DND-41 (cell line): ENCODE measurements around the gene MBTD1.
A peak's percentile ranks its signal among the peaks of the same experiment; 100 is the strongest.

Source experiments
- ATAC-seq: fragments of 200-7000 bp; cut with Tn5 transposase; 3 replicates; pipeline ENCODE4 v1.9.1; 2021; ENCODE audit warnings: low read depth; ENCODE audit not compliant: insufficient read depth
- DNase-seq: peaks from one replicate; pipeline ENCODE4 v3.0.0-alpha.2; 2020
- H2AFZ ChIP-seq: 2 replicates; pipeline ENCODE4 v1.6.0; 2012; ENCODE audit warnings: low read depth, low read length
- H3K27ac ChIP-seq: 2 replicates; pipeline ENCODE4 v1.5.1; 2012; ENCODE audit warnings: low read length, inconsistent platforms
- H3K27me3 ChIP-seq: fragments of 200-600 bp; sonication (generic); 2 replicates; pipeline ENCODE4 v1.6.0; 2012; ENCODE audit warnings: low read length, mild to moderate bottlenecking, inconsistent platforms; ENCODE audit not compliant: insufficient read depth, poor library complexity
- H3K36me3 ChIP-seq: 2 replicates; pipeline ENCODE4 v1.5.1; 2012; ENCODE audit warnings: low read length, inconsistent platforms; ENCODE audit not compliant: insufficient read depth
- H3K4me1 ChIP-seq: 2 replicates; pipeline ENCODE4 v1.5.1; 2012; ENCODE audit warnings: mild to moderate bottlenecking, low read length; ENCODE audit not compliant: insufficient read depth
- H3K4me2 ChIP-seq: 2 replicates; pipeline ENCODE4 v1.6.0; 2012; ENCODE audit warnings: mild to moderate bottlenecking, moderate library complexity, low read length, inconsistent platforms; ENCODE audit not compliant: insufficient read depth
- H3K4me3 ChIP-seq, 2 experiments: fragments of 200-600 bp in 1 of 2; shearing (Covaris generic) in 1 of 2; 2 replicates each; pipeline ENCODE4 v1.5.1; 2012 to 2016; ENCODE audit warnings: inconsistent platforms in 2 of 2, low read length in 2 of 2, mild to moderate bottlenecking in 2 of 2, low read depth in 1 of 2, moderate library complexity in 1 of 2
- H3K79me2 ChIP-seq: 2 replicates; pipeline ENCODE4 v1.6.0; 2012; ENCODE audit warnings: low read length, inconsistent platforms; ENCODE audit not compliant: insufficient read depth
- H3K9ac ChIP-seq: 2 replicates; pipeline ENCODE4 v1.6.0; 2012; ENCODE audit warnings: low read depth, mild to moderate bottlenecking, inconsistent platforms, low read length, moderate library complexity
- H3K9me3 ChIP-seq: 2 replicates; pipeline ENCODE4 v1.5.1; 2012; ENCODE audit warnings: low read length, moderate library complexity, mild to moderate bottlenecking, inconsistent platforms; ENCODE audit not compliant: insufficient read depth, severe bottlenecking
- H4K20me1 ChIP-seq: 2 replicates; pipeline ENCODE4 v1.6.0; 2012; ENCODE audit warnings: low read length; ENCODE audit not compliant: insufficient read depth
- CTCF ChIP-seq: IDR thresholded peaks from 2 replicates; pipeline ENCODE4 v1.5.1; 2012; ENCODE audit warnings: borderline replicate concordance, low read length, moderate library complexity, mild to moderate bottlenecking; ENCODE audit not compliant: poor library complexity, severe bottlenecking; ENCODE audit errors: extremely low read depth
- EZH2 ChIP-seq: IDR thresholded peaks from 3 replicates; pipeline ENCODE4 v1.6.1; 2012; ENCODE audit warnings: borderline replicate concordance, low read depth, mild to moderate bottlenecking, moderate library complexity, low read length, inconsistent platforms; ENCODE audit not compliant: severe bottlenecking

Gene MBTD1

DNA sequence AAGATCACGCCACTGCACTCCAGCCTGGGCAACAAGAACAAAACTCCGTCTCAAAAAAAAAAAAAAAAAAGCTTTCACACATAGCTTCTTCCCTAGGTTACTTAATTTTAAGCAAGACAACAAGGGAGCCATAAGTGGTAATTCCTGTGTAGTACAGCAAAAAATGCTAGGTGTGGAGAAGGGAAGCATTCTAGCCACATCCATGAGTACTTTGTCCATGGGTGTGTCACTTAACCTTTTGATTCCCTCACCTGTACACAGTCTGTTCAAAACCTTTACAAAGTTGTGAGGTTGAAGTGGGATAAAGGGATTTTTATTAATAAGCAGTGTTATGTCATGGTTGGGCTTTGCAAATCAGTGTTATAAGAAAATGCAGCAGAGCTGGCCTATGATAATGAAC is 89.1 kb downstream of the MBTD1 start:
- H3K79me2 ChIP-seq, result peaks cover 33% of the 10 kb centered on the region
- no peak overlapping the region for H3K4me3 ChIP-seq
- no peak for TF ChIP-seq EZH2
- no peak for TF ChIP-seq CTCF
- peaks cover 26% of the 10 kb centered on the region for H3K4me1 ChIP-seq
- peaks cover 66% of the 10 kb centered on the region for H3K36me3 ChIP-seq
- H2AFZ ChIP-seq, result no peak overlapping the region
- H3K9ac ChIP-seq, result no peak overlapping the region
- no peak for ATAC-seq
- no peak overlapping the region for H3K27ac ChIP-seq
- no peaks in the 10 kb centered on the region for H3K9me3 ChIP-seq
- no peaks in the 10 kb centered on the region for H3K27me3 ChIP-seq
- no peak for DNase-seq
- H3K4me2 ChIP-seq, result no peak overlapping the region
- peaks cover 29% of the 10 kb centered on the region; the same call in 1 of the 2 replicates for H4K20me1 ChIP-seq

DNA sequence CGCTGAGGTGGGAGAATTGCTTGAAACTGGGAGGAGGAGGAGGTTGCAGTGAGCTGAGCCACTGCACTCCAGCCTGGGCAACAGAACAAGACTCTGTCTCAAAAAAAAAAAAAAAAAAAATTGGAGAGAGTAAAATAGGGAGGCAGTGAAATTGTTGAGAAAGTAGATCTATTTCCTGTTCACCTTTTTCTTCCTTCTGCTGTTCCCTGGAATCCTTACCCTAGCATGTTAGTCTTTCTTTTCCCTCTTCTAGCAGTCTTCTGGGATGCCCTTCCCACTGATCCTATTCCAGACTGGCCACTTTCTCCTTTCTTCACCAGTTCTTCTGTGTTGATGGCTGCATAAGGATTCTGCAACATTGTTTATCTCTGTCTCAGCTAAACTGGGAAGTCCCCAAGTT is 90.5 kb downstream of the MBTD1 start:
- no peak for ATAC-seq
- Histone ChIP-seq H3K9me3 (no peaks in the 10 kb centered on the region), H3K9ac (no peak overlapping the region; the same call in 1 of the 2 replicates), H4K20me1 (peaks cover 29% of the 10 kb centered on the region; the same call in 1 of the 2 replicates), H2AFZ (no peak overlapping the region), H3K27ac (no peak overlapping the region), H3K4me1 (peaks cover 30% of the 10 kb centered on the region), H3K27me3 (no peaks in the 10 kb centered on the region), H3K36me3 (peaks cover 56% of the 10 kb centered on the region), H3K4me2 (no peak overlapping the region), H3K79me2 (peaks cover 33% of the 10 kb centered on the region), H3K4me3 (no peak overlapping the region)
- no peak for TF ChIP-seq EZH2
- no peak for TF ChIP-seq CTCF
- DNase-seq, result no peak

DNA sequence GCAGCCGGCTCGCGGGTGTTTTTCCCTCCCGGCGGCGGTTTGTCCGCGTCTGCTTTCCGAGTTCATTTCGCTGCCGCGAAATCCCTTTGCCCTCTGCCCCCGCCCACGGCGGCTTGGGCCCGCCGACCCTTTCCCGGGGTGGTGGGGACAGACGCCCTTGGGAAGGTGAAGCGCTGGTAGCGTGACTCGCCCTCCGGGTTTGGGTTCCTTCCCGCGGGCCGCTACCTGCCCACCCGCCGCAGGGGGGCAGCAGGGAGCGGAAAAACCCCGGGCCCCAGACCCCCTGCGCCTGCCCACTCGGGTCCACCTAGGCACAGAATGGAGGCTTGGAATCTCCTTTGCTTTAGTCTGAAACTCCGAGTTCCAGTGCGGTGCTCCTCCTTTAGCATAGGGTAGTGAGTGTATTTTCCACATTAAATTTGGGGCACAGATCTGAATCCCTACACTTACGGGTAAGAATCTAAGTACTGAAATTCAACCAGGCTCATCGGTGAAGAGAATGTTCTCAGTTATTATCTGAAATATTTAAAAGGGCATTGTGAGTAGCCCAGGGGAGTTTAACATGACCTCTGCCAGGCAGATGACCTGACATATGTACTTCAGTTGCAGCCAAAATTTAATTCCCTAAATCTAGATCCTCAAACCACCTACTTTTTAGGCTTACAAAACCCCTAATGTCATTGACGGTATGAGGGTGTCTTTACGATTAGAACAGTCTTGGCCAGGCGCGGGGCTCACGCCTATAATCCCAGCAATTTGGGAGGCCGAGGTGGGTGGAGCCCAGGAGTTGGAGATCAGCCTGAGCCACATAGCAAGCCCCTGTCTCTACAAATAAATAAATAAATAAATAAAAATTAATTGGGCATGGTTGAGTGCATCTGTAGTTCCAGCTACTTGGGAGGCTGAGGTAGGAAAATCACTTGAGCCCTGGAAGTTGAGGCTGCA is 92.6 kb downstream of the MBTD1 start:
- peak overlapping the region; percentile 82 to 96 for H3K4me3 ChIP-seq
- DNase-seq (peak; percentile 72), ATAC-seq (peak; percentile 70)
- H3K27ac ChIP-seq, result peak overlapping the region; percentile 87
- peaks cover 33% of the 10 kb centered on the region for H3K79me2 ChIP-seq
- H3K4me1 ChIP-seq, result peaks cover 30% of the 10 kb centered on the region
- H4K20me1 ChIP-seq, result peaks cover 24% of the 10 kb centered on the region; the same call in 1 of the 2 replicates
- TF ChIP-seq CTCF (peak; percentile 81), EZH2 (no peak)
- H3K27me3 ChIP-seq, result no peaks in the 10 kb centered on the region
- peak overlapping the region; percentile 97 for H2AFZ ChIP-seq
- peaks cover 53% of the 10 kb centered on the region for H3K36me3 ChIP-seq
- H3K4me2 ChIP-seq, result peak overlapping the region; percentile 89
- H3K9me3 ChIP-seq, result no peaks in the 10 kb centered on the region
- H3K9ac ChIP-seq, result peak overlapping the region; percentile 96
